ENCODE data around the gene ZPLD1. TPM values are rescaled to one million over a fixed set of nuclear protein-coding genes. Genes with fewer than 3 reads are reported as not detected.

Gene ZPLD1
- total RNA-seq, 4 donors from 2014 or later: 0.10 to 0.38 TPM; not detected in 2

DNA sequence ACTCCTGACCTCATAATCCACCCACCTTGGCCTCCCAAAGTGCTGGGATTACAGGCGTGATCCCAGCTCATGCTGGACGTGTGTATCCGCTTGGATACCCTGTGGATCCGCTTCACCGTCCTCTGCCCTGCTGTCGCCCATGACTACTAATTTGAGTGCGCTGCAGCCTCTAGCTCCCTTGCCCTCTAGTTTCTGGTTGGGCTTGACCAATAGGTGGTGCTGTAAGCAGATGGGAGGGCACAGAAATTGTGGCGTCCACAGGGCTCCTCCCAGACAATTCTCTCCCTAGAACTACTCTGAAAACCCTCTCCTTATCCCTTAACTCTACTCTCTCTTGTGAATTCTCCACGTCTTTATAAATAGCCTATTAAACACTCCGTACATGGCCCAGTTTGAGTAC, 36.2 kb downstream of the ZPLD1 start:
- Histone ChIP-seq H3K4me1 (peaks cover 5% of the 10 kb centered on the region), H3K36me3 (no peaks in the 10 kb centered on the region), H3K27ac (no peak overlapping the region), H3K27me3 (no peaks in the 10 kb centered on the region), H3K4me3 (no peak overlapping the region), H3K9me3 (no peaks in the 10 kb centered on the region)
- no peak for DNase-seq (ENCODE audit: low spot score in 2 of 2)
- 85% methylated on average over 10 of the region's 10 CpGs for WGBS
- TF ChIP-seq, protein P1, sequence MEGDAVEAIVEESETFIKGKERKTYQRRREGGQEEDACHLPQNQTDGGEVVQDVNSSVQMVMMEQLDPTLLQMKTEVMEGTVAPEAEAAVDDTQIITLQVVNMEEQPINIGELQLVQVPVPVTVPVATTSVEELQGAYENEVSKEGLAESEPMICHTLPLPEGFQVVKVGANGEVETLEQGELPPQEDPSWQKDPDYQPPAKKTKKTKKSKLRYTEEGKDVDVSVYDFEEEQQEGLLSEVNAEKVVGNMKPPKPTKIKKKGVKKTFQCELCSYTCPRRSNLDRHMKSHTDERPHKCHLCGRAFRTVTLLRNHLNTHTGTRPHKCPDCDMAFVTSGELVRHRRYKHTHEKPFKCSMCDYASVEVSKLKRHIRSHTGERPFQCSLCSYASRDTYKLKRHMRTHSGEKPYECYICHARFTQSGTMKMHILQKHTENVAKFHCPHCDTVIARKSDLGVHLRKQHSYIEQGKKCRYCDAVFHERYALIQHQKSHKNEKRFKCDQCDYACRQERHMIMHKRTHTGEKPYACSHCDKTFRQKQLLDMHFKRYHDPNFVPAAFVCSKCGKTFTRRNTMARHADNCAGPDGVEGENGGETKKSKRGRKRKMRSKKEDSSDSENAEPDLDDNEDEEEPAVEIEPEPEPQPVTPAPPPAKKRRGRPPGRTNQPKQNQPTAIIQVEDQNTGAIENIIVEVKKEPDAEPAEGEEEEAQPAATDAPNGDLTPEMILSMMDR (IDR thresholded peaks at IDR 0.05): no peak
- no peak for TF ChIP-seq EP300 (IDR thresholded peaks at IDR 0.05)
- TF ChIP-seq POLR2AphosphoS5 (IDR thresholded peaks at IDR 0.05): no peak
- no peak for TF ChIP-seq POLR2A (IDR thresholded peaks at IDR 0.05)

DNA sequence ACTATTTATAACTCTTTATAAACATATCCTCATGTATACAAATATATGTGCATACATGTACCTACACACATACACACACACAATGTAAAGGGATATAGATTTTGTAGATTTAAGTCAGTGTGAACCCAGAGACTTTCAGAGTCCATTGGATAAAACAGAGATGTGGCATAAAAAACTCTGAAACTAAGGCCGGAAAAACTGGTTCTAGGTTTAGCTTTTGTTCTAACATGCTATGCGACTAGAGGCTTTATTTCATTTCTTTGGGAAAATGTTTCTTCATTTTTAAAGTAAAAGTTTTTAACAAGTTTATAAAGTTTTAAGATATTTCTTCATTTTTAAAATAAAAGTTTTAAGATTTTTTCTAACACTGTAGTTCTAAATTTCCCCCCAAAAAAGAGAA, 36.7 kb downstream of the ZPLD1 start:
- Histone ChIP-seq H3K27ac (no peak overlapping the region), H3K4me3 (no peak overlapping the region), H3K27me3 (no peaks in the 10 kb centered on the region), H3K36me3 (no peaks in the 10 kb centered on the region), H3K9me3 (no peaks in the 10 kb centered on the region), H3K4me1 (peaks cover 5% of the 10 kb centered on the region)
- no peak for DNase-seq (ENCODE audit: low spot score in 2 of 2)
- TF ChIP-seq POLR2A (IDR thresholded peaks at IDR 0.05) (no peak), POLR2AphosphoS5 (IDR thresholded peaks at IDR 0.05) (no peak), EP300 (IDR thresholded peaks at IDR 0.05) (no peak)
- TF ChIP-seq, protein P1 (IDR thresholded peaks at IDR 0.05): no peak
- 51% methylated on average over 2 of the region's 2 CpGs for WGBS

- TF ChIP-seq POLR2A (IDR thresholded peaks at IDR 0.05): no peak
- no peak for TF ChIP-seq POLR2AphosphoS5 (IDR thresholded peaks at IDR 0.05)
- TF ChIP-seq, protein P1 (IDR thresholded peaks at IDR 0.05): no peak
- no peak overlapping the region for H3K4me3 ChIP-seq
- H3K4me1 ChIP-seq: peaks cover 5% of the 10 kb centered on the region
- H3K27ac ChIP-seq: no peak overlapping the region
- no peaks in the 10 kb centered on the region for H3K27me3 ChIP-seq
- no peaks in the 10 kb centered on the region for H3K36me3 ChIP-seq
- DNase-seq (ENCODE audit: low spot score in 2 of 2): no peak
- no peaks in the 10 kb centered on the region for H3K9me3 ChIP-seq
These were observed 38.8 kb downstream of the ZPLD1 start for GRCh38 chr3:102473648-102474047.

DNA sequence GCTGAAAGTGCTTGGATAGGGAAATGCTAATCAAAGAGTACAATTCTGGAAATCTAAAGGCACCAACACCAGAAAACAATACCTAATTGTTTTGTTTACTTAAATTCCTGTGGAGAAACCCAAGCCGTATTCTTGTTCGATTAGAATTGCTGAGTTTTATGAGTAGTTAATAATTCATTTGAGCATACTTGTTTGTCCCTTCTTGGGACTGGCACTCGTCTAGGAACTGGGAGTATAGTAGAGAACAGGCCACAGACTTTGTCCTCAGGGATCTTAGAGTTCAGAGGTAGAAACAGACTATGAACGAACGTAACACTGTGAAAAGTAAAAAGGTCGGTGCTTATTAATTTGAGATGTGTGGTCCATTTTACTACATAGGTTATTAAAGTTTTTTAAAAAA, 39.4 kb downstream of the ZPLD1 start:
- Histone ChIP-seq H3K4me1 (peaks cover 5% of the 10 kb centered on the region), H3K27ac (no peak overlapping the region), H3K27me3 (no peaks in the 10 kb centered on the region), H3K9me3 (no peaks in the 10 kb centered on the region), H3K4me3 (no peak overlapping the region), H3K36me3 (no peaks in the 10 kb centered on the region)
- TF ChIP-seq, protein P1 (IDR thresholded peaks at IDR 0.05): no peak
- TF ChIP-seq EP300 (IDR thresholded peaks at IDR 0.05) (no peak), POLR2A (IDR thresholded peaks at IDR 0.05) (no peak), POLR2AphosphoS5 (IDR thresholded peaks at IDR 0.05) (no peak)
- DNase-seq (ENCODE audit: low spot score in 2 of 2): no peak
- WGBS: 83% methylated on average over 6 of the region's 6 CpGs

GRCh38 chr3:102476198-102476597, 41.4 kb downstream of the ZPLD1 start:
- DNase-seq (ENCODE audit: low spot score in 2 of 2): no peak
- H3K9me3 ChIP-seq: no peaks in the 10 kb centered on the region
- H3K4me1 ChIP-seq: peaks cover 20% of the 10 kb centered on the region
- 80% methylated on average over 4 of the region's 4 CpGs for whole genome bisulfite sequencing
- no peak overlapping the region for H3K4me3 ChIP-seq
- H3K27me3 ChIP-seq: no peaks in the 10 kb centered on the region
- no peak overlapping the region for H3K27ac ChIP-seq
- TF ChIP-seq, protein P1 (IDR thresholded peaks at IDR 0.05): no peak
- TF ChIP-seq POLR2A (IDR thresholded peaks at IDR 0.05): no peak
- TF ChIP-seq POLR2AphosphoS5 (IDR thresholded peaks at IDR 0.05): no peak
- no peak for TF ChIP-seq EP300 (IDR thresholded peaks at IDR 0.05)
- no peaks in the 10 kb centered on the region for H3K36me3 ChIP-seq
